GM12872 (cell line): ENCODE results near the gene RPP40.

Source experiments
- TF ChIP-seq, protein P1 (sequence below): IDR thresholded peaks from 3 replicates; pipeline ENCODE4 v1.5.1; 2011; ENCODE audit warnings: low read depth, mild to moderate bottlenecking, low read length, moderate library complexity; ENCODE audit not compliant: insufficient read depth

RPP40 gene

DNA sequence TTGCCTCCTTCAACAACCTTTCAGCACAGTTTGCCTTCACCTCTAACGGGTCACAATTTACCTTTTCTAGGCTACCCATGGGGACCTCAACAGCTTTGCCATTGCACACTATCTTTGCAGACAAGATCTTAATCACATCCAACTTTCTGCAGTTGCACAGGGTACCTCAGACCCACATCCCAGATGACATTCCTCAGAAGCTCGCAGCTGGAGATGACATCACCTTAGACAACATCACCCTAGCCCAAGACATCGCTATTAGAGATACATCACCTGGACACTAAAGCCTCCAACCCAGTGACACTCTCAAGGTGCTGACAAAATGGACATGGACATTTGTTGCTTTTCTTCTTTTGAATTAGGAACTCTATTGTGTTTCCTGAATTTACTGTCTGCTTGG is 38.6 kb upstream of the RPP40 start:
- TF ChIP-seq, protein P1, sequence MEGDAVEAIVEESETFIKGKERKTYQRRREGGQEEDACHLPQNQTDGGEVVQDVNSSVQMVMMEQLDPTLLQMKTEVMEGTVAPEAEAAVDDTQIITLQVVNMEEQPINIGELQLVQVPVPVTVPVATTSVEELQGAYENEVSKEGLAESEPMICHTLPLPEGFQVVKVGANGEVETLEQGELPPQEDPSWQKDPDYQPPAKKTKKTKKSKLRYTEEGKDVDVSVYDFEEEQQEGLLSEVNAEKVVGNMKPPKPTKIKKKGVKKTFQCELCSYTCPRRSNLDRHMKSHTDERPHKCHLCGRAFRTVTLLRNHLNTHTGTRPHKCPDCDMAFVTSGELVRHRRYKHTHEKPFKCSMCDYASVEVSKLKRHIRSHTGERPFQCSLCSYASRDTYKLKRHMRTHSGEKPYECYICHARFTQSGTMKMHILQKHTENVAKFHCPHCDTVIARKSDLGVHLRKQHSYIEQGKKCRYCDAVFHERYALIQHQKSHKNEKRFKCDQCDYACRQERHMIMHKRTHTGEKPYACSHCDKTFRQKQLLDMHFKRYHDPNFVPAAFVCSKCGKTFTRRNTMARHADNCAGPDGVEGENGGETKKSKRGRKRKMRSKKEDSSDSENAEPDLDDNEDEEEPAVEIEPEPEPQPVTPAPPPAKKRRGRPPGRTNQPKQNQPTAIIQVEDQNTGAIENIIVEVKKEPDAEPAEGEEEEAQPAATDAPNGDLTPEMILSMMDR, result no peak

- TF ChIP-seq, protein P1, result no peak
Observed at GRCh38 chr6:5041955-5042354, 38.1 kb upstream of the RPP40 start.

DNA sequence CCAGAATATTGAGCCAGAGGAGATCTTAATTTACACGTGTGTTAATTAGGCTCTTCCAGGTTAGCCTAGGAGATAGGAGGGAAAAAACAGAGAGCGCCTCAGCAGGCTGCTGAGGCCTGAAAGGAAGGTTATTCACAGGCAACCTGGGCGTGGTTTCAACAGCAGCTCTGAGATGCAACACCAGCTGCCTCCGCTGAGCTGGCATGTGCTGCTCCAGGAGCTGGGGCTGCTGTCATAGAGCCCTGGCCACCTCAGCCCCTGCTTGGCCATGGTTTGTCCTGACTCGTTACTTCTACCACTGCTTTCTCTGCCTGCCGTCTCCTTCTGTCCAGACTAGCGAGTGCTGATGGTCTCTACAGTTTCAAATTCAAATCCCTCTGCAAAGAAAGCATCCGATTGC is 32.4 kb upstream of the RPP40 start:
- TF ChIP-seq, protein P1, result peak; percentile 13; the same call in 1 of the 3 replicates

DNA sequence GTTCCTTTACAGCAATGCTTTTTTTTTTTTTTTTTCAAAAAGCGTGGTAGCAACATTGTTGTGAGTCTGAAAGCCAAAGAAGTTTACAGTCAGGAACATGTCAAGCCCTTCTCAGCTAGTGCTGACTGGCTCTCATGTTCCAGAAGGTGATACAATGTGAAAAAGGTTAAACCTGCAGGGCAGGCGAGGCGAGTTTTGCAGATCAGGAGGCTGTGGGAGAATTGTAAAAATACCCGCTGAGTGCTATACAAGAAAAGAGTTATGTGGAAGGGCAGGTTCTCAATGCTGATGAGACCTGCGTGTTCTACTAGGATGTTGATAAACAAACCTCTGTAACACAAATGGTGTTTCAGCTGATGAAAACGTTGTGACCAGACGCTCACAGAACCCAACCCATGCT is 30.9 kb upstream of the RPP40 start:
- TF ChIP-seq, protein P1, result no peak

- TF ChIP-seq, protein P1, result no peak
Observed at GRCh38 chr6:5034328-5034727, 30.5 kb upstream of the RPP40 start.

- TF ChIP-seq, protein P1, result no peak
Observed at GRCh38 chr6:5031150-5031549, 27.3 kb upstream of the RPP40 start.

GRCh38 chr6:5030596-5031136 is 26.8 kb upstream of the RPP40 start:
- TF ChIP-seq, protein P1, result peak; percentile 83
